Aortic smooth muscle cell (primary cell): ENCODE measurements around the gene FBXO46. TPM values are rescaled to one million over a fixed set of nuclear protein-coding genes. Genes with fewer than 3 reads are reported as not detected.

Experiments
- total RNA-seq: library from RNA; depleted of rRNA; stranded (reverse); fragments of >200 nt; gene quantifications from 2 replicates; pipeline ENCODE4 v1.2.3, GENCODE V29; 2014

FBXO46 gene, protein sequence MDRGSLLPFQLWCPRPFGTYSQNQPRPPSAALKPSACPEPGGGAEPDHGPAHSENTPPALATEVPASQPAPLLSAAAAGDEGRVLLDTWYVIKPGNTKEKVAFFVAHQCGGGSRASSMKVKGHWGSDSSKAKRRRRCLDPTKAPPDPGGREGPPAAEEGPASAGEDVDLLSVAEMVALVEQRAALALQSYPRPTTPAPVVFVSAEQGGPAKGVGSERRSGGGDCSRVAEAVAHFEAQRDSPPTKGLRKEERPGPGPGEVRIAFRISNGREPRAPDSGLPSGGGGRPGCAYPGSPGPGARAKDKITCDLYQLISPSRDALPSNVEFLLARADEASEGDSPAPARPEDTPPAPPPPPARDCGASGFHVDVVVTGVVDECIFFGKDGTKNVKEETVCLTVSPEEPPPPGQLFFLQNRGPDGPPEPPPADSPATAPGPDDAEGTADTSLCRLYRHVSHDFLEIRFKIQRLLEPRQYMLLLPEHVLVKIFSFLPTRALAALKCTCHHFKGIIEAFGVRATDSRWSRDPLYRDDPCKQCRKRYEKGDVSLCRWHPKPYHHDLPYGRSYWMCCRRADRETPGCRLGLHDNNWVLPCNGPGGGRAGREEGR
- total RNA-seq = 2.2 and 2.8 TPM in 2 replicates

DNA sequence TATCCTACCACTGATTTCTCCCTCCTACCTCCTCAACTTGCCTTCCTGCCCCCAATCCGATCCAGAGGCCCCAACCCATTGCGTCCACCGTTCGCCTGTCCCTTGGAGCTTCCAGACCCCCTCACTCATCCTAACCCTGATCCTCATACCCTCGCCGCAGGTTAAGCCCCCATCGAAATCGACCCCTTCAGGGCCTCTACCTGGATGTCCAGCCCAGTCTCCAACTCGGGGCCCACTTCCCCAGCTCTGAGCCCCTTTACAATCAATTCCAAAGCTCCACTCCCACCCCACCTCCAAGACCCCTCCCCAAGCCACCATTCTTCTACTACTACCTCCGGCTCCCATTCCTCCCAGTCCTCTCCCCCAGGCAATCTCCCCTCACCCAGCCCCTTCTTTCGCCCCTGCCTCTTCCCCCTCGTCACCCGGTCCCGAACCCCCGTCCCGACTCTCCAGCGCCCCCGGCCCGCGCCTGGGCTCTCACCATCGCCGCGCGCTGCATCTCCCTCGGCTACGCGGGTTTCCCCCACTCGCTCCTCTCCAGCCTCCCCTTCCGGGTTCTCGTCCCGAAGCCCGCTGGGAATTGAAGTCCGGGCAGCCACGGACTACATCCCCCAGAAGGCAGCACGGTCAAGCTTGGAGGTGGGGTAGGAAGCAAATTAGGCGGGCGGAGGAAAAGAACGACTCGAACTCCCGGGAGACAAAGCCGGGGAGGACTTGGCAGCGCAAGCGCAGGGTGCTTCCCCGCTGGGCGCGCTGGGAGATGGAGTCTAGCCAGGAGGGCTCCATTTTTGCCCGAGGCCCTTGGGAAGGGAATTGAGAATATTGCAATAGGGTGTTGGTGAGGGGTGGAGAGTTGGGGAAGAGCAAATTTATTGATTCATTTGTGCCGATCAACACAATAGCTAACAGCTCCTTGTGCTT is at the start of gene FBXO46:
TSS of gene FBXO46 (minus strand) at position 529 of the 921 bp plus-strand sequence. CDS start 17,401 bp downstream, outside the sequence.

DNA sequence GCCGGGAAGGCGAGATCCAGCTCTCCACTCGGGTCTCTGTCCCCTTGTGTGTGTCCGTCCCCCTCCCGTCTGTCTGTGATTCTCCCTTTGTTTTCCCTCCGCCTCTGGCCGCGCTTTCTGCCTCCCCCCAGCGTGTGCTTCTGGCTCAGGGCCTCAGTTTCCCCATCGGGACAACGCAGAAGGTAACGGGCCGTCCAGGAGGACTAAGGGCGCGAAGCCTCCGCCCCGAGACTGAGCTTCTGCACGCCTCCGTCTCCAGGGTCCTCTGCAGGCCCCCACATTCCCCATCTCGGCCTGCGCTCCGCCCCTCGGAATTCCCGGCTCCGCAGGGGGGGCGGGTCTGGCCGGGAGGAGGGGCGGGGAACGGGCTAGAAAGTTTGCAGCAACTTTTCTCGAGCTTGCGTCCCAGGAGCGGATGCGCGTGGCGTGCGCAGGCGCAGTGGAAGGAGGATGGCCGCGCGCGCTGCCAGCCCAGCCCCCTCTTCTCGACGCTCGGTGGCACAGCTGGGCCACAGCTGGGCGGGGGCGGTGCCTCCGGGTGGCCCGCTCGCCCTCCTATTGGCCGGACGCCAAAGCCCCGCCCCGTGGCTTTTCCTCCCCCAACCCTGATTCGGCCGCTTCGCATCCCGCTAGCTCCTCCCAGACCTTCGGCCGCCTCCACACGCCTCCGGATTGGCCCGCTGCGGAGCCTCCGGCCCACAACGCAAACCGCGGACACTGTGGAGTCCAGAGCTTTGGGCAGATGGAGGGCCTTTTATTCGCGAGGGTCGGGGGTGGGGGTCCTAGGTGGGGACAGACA is 38.5 kb upstream of the FBXO46 start, which contains the start of gene SIX5:
TSS of gene SIX5 (minus strand) at position 269 of the 799 bp plus-strand sequence. CDS start 408 bp downstream, outside the sequence.

DNA sequence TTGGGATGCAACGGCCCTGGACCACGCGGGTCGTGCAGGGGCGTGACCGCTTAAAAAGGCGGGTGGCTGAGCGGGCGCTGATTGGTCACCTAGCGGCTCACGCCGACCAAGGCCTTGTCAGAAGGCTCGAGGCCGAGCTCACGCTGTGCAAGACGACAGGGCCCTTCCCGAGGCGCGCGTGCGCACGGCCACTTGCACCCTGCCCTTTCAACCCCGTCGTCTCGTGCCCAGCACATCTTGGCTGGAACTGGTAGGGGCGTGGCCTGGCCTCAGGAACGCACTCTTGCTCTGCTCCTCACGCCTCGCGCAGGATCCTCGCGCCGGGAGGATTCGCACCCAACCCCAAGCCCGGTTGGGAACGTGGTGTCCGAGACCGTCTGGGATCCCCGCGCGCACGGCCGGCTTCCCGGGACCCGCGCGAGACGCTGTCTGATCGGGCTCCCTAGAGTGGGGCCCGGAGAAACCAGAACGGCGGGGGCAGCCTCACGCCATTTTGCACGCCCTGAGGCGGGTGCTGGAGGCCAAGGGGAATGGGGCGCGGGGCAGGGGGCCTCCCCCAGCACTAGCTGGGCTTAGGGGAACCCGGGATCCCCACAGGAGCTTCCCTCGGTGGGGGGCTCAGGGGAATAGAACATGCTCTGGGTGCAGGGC is 2.6 kb upstream of the FBXO46 start, which contains the start of gene MEIOSIN:
TSS of gene MEIOSIN (plus strand) at position 280 of the 651 bp plus-strand sequence. CDS start 1,938 bp downstream, outside the sequence.

DNA sequence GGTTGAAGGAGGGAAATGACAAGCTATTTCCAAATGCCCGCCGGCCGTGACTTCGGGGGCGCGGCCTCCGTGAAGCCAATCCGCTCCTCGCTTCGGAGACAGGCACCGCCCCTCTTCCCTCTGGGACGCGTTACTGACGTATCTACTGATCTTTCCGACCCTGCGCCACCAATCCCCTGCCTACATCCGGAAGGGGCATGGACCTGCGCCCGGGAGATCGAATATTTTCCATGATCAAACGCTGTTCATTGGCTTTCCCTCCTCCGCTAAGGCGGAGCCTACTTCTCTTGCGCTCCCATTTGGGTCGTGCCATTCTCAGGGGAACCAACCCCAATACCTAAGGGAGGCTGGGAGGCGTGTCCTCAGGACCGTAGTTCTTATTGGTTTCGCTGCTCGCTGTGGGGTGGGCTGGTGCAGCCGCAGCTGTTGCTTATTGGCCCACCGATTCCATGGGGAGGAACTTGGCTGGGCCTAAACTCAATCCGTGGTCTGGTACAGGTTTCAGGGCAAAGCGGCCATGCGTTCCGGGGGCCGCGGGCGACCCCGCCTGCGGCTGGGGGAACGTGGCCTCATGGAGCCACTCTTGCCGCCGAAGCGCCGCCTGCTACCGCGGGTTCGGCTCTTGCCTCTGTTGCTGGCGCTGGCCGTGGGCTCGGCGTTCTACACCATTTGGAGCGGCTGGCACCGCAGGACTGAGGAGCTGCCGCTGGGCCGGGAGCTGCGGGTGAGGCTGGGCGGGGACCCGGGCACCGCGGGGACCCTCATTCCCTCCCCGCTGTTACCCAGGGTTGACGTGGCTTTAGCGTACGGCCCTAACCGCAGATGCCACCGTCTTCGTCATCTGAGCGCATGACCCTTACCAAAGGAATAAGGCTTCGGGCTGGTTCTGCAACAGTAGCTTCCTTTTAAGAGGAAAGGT is 38.2 kb downstream of the FBXO46 start, which contains the start of gene QPCTL:
TSS of gene QPCTL (plus strand) at position 480 of the 919 bp plus-strand sequence. CDS start at position 518, 38 bp downstream.

DNA sequence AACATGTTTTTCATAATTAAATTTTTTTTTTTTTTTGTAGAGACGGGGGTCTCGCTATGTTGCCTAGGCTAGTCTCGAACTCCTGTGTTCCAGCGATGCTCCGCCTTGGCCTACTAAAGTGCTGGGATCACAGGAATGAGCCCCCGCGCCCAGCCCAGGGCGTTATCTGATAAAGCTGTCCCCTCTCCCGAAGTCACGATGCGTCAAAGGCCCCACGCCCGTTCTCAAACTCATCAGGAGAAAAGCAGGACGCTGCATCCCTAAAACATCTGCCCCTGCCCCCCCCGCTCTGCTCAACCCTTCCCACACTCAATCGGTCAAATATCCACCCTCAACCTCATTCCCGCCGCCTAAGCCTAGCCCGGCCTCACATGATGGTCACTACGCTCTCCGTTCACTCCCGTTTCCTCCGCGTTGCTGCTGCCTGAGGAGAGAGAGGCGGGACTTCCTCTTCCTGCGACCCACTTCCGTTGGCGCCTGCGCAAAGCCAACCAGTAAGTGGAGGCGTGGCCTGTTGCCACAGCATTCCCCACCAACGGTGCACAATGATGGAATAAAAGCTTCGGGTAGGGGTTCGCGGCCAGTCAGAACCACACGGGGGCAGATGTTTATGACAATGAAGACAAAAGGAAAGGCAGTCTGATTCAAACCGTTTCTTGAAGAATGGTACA is 39.0 kb downstream of the FBXO46 start, which contains the start of gene SNRPD2:
TSS of gene SNRPD2 (minus strand) at position 438 of the 671 bp plus-strand sequence. CDS start at position 373, 65 bp downstream.

DNA sequence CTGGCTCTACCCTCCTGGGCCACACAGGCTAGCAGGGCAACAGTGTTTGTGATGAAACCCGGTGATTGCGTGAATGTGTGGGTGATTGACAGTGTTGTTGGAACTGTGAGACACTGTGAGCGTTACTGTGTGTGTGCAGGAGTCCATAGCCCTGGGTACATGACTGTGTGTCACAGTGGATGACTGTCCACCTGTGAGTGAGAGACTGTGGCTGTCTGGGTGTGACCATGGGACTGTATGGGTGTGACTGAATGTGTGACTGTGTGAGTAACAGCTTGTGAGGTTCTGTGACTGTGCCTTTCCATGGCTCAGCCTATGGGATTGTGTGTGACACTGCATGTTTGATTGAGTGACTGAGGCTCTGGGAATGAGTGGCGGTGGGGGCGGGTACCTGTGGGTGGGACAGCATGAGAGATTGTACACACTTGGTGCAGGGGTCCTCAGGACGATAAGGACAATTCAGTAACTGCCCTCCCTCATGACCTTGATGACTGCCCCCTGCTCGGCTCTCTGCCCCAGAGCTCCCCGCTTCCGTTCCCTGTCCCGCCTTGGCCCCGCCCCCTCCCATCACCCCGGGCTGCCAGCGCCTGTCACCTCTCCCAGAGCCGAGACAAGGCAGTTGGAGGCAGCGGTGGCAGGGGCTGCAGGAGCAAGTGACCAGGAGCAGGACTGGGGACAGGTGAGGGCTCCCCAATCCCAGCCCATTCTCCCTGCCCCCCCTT is 62.9 kb downstream of the FBXO46 start, which contains the start of gene GIPR:
TSS of gene GIPR (plus strand) at position 602 of the 722 bp plus-strand sequence. CDS start 1,300 bp downstream, outside the sequence.

Other genes with a start within 250 kb of the FBXO46 start
- gene RTN2, start 233.8 kb downstream of the FBXO46 start, total RNA-seq = 4.4 and 6.5 TPM in 2 replicates
- 1.7 and 2.1 TPM in 2 replicates for gene PPM1N, start 232.5 kb downstream of the FBXO46 start, total RNA-seq
- gene VASP, start 223.4 kb downstream of the FBXO46 start, total RNA-seq = 53.3 and 61.2 TPM in 2 replicates
- gene OPA3, start 146.1 kb downstream of the FBXO46 start, total RNA-seq = 4.4 TPM in 2 replicates
- gene GPR4, start 128.7 kb downstream of the FBXO46 start, total RNA-seq = 0.40 and 0.99 TPM in 2 replicates
- gene EML2, start 91.5 kb downstream of the FBXO46 start, total RNA-seq = 46.1 and 55.6 TPM in 2 replicates
- gene GIPR, start 62.7 kb downstream of the FBXO46 start, total RNA-seq = 0.12 and 0.26 TPM in 2 replicates
- 676 and 796 TPM in 2 replicates for gene SNRPD2, start 38.9 kb downstream of the FBXO46 start, total RNA-seq
- 7.2 and 9.4 TPM in 2 replicates for gene QPCTL, start 38.2 kb downstream of the FBXO46 start, total RNA-seq
- not detected in 2 replicates for gene MEIOSIN, start 2.5 kb upstream of the FBXO46 start, total RNA-seq
- gene SIX5, start 38.4 kb upstream of the FBXO46 start, total RNA-seq = 5.5 and 6.0 TPM in 2 replicates
- gene DMPK, start 51.6 kb upstream of the FBXO46 start, total RNA-seq = 169 and 191 TPM in 2 replicates
- 32.6 and 34.7 TPM in 2 replicates for gene DMWD, start 61.9 kb upstream of the FBXO46 start, total RNA-seq
- gene RSPH6A, start 84.4 kb upstream of the FBXO46 start, total RNA-seq = 0.12 and 0.13 TPM in 2 replicates
- 25.2 and 29.5 TPM in 2 replicates for gene SYMPK, start 132.3 kb upstream of the FBXO46 start, total RNA-seq
- gene FOXA3, start 133.4 kb upstream of the FBXO46 start, total RNA-seq = not detected in 2 replicates
- gene IRF2BP1, start 155.2 kb upstream of the FBXO46 start, total RNA-seq = 17.8 and 21.4 TPM in 2 replicates
- 0.53 and 1.1 TPM in 2 replicates for gene MYPOP, start 171.7 kb upstream of the FBXO46 start, total RNA-seq
- gene NANOS2, start 183.9 kb upstream of the FBXO46 start, total RNA-seq = not detected in 2 replicates
- gene NOVA2, start 243.0 kb upstream of the FBXO46 start, total RNA-seq = 0.12 and 0.13 TPM in 2 replicates